Common myeloid progenitor, CD34-positive (primary cell): ENCODE data around the gene PGLYRP2.

Experiments
- CTCF ChIA-PET: fragments of 350-600 bp; sonication (Branson Sonifier 250); formaldehyde crosslinking; loops from one replicate; lab custom pipeline; 2021; ENCODE audit warnings: antibody characterized with exemption; lab: Charles Lee
- POLR2A ChIA-PET: fragments of 350-600 bp; sonication (Branson Sonifier 250); formaldehyde crosslinking; loops from one replicate; lab custom pipeline; 2021; ENCODE audit warnings: antibody characterized with exemption; lab: Charles Lee
- DNase-seq, 3 donors: peaks; one replicate each; pipeline versions ENCODE4 v3.0.0 to v3.0.0-alpha.2; 2013
- H3K27ac ChIP-seq, 2 experiments: 1 replicate in 1 of 2; 2 replicates in 1 of 2; pipeline ENCODE4 v1.7.0; 2013; ENCODE audit warnings: inconsistent platforms in 2 of 2, low read length in 2 of 2, mild to moderate bottlenecking in 2 of 2, low read depth in 1 of 2, moderate library complexity in 1 of 2; ENCODE audit not compliant: severe bottlenecking in 2 of 2, insufficient read depth in 1 of 2, poor library complexity in 1 of 2
- H3K27me3 ChIP-seq, 5 experiments: replicated peaks in 2 of 5; 1 replicate in 3 of 5; 2 replicates in 2 of 5; pipeline versions ENCODE4 v1.6.1 to v1.7.0; 2013; ENCODE audit warnings: low read length in 4 of 5, mild to moderate bottlenecking in 2 of 5, moderate library complexity in 2 of 5, inconsistent platforms in 1 of 5; ENCODE audit not compliant: insufficient read depth in 5 of 5, control insufficient read depth in 4 of 5
- H3K36me3 ChIP-seq, 4 experiments: 1 replicate in 2 of 4; 2 replicates in 2 of 4; pipeline versions ENCODE4 v1.6.1 to v1.7.0; 2013; ENCODE audit warnings: low read length in 3 of 4, control low read depth in 1 of 4, mild to moderate bottlenecking in 1 of 4; ENCODE audit not compliant: control insufficient read depth in 4 of 4, insufficient read depth in 4 of 4
- H3K4me1 ChIP-seq, 4 experiments: 1 replicate in 3 of 4; 2 replicates in 1 of 4; pipeline versions ENCODE4 v1.6.1 to v1.7.1; 2013; ENCODE audit warnings: low read length in 3 of 4, mild to moderate bottlenecking in 3 of 4, control low read depth in 1 of 4, inconsistent platforms in 1 of 4, moderate library complexity in 1 of 4; ENCODE audit not compliant: control insufficient read depth in 4 of 4, insufficient read depth in 4 of 4; ENCODE audit errors: control extremely low read depth in 1 of 4
- H3K4me3 ChIP-seq, 7 experiments: 1 replicate in 4 of 7; 2 replicates in 3 of 7; pipeline versions ENCODE4 v1.5.1 to v1.7.0; 2013; ENCODE audit warnings: mild to moderate bottlenecking in 7 of 7, low read length in 6 of 7, moderate library complexity in 6 of 7, inconsistent platforms in 2 of 7, low read depth in 2 of 7, control low read depth in 1 of 7; ENCODE audit not compliant: insufficient read depth in 4 of 7, control insufficient read depth in 1 of 7; ENCODE audit errors: extremely low read depth in 1 of 7
- H3K9me3 ChIP-seq, 5 experiments: 1 replicate in 4 of 5; 2 replicates in 1 of 5; pipeline versions ENCODE4 v1.6.1 to v1.7.1; 2013; ENCODE audit warnings: low read length in 4 of 5, mild to moderate bottlenecking in 2 of 5, inconsistent platforms in 1 of 5, low read depth in 1 of 5, moderate library complexity in 1 of 5; ENCODE audit not compliant: control insufficient read depth in 4 of 5, insufficient read depth in 2 of 5; ENCODE audit errors: control extremely low read depth in 1 of 5
- WGBS: methylation state at CpG from one replicate; pipeline ENCODE4 v1.1.5; 2013; ENCODE audit not compliant: insufficient coverage; 5-methylcytosine and 5-hydroxymethylcytosine counted together

PGLYRP2 gene

DNA sequence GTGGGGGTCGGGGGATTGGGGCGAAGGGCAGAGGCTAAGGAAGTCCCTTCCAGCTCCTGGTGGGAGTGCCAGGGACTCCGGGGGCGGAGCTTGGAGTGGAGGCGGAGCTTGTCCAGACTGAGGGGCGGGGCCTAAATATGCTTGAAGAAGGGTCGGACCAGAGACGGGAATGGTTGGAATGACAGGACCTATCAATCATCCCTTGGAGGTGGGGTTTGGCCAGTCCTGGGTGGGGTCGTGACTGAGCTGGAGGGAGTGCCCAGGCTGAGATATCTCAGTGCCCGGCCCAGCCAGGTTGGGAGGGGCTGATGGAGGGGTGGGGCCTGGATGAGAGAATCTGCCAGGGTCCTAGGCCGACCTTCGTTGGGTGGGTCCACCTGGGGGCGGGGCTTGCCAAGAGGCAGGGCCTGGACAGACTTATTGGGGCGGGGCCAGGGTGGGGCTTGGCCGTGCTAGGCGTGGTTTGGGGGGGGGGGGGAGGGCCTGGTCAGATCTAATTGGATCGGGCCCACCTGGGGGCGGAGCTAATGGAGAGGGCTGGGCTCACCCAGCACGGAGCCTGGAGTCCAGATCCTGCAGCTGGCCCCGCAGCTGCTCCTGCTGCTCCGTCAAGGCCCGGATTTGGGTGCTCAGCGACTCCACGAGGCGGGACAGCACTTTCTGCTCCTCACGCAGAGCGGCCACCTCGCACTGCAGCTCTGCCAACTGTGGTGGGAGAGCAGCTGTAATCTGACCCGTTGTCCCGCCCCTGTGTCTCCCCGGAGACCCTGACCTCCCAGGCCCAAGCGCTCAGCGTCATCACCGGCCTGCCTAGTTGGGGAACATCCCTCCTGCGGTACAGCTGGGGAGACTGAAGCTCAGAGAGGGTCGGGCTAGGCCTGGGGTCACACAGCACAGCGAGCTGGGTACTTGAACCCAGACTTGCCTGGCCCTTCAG lies 26.9 kb downstream of the PGLYRP2 start:
- ChIA-PET POLR2A (interaction anchor here (1.3 kb wide), 1 partner anchor 11 kb away, joined by 12 read pairs; the partner anchor contains the start of gene RASAL3), CTCF (interaction anchor here (0.6 to 3.2 kb wide), 9 partner anchors 8 to 34 kb away, joined by 3 to 16 read pairs (median 5); partner anchors contain the start of gene AKAP8L)
- DNase-seq: peak in 1 of 3 donors; percentile 32
- no peak overlapping the region for H3K27ac ChIP-seq
- 95% methylated on average over 34 of the region's 37 CpGs for WGBS
- H3K9me3 ChIP-seq: no peaks in the 10 kb centered on the region
- peaks cover 0 to 16% (median 8%) of the 10 kb centered on the region in 4 experiments for H3K4me1 ChIP-seq
- H3K27me3 ChIP-seq: no peaks in the 10 kb centered on the region
- peaks cover 20 to 55% (median 44%) of the 10 kb centered on the region in 4 experiments for H3K36me3 ChIP-seq
- H3K4me3 ChIP-seq: no peak overlapping the region

DNA sequence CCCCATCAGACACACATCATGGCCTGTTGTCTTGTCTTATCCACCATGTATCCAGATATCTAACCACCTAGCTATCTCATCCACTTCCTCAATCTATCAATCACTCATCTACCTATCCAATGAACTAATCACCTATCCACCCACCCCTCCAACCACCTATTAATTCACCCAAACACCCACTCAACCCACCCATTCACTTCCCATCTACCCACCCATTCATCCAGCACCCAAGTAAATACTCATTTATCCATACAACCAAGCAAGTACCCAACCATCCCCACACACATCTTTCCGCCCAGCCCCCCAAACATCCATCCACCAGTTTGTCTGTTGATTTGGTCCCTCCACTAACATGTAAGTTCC lies 28.8 kb downstream of the PGLYRP2 start:
- peak in 1 of 3 donors; percentile 16 for DNase-seq
- WGBS: 100% methylated on average over 1 of the region's 1 CpG
- Histone ChIP-seq H3K27ac (no peak overlapping the region), H3K4me1 (peaks cover 0 to 16% (median 8%) of the 10 kb centered on the region in 4 experiments), H3K27me3 (no peaks in the 10 kb centered on the region), H3K4me3 (no peak overlapping the region), H3K36me3 (peaks cover 15 to 41% (median 36%) of the 10 kb centered on the region in 4 experiments), H3K9me3 (no peaks in the 10 kb centered on the region)
- POLR2A ChIA-PET: interaction anchor here (0.9 to 1.1 kb wide), 3 partner anchors 13 to 17 kb away, joined by 3 to 5 read pairs (median 3); partner anchors contain the start of gene RASAL3
- CTCF ChIA-PET: interaction anchor here (1.3 to 3.2 kb wide), 4 partner anchors 9 to 31 kb away, joined by 3 to 16 read pairs (median 6); partner anchors contain the start of gene AKAP8L

DNA sequence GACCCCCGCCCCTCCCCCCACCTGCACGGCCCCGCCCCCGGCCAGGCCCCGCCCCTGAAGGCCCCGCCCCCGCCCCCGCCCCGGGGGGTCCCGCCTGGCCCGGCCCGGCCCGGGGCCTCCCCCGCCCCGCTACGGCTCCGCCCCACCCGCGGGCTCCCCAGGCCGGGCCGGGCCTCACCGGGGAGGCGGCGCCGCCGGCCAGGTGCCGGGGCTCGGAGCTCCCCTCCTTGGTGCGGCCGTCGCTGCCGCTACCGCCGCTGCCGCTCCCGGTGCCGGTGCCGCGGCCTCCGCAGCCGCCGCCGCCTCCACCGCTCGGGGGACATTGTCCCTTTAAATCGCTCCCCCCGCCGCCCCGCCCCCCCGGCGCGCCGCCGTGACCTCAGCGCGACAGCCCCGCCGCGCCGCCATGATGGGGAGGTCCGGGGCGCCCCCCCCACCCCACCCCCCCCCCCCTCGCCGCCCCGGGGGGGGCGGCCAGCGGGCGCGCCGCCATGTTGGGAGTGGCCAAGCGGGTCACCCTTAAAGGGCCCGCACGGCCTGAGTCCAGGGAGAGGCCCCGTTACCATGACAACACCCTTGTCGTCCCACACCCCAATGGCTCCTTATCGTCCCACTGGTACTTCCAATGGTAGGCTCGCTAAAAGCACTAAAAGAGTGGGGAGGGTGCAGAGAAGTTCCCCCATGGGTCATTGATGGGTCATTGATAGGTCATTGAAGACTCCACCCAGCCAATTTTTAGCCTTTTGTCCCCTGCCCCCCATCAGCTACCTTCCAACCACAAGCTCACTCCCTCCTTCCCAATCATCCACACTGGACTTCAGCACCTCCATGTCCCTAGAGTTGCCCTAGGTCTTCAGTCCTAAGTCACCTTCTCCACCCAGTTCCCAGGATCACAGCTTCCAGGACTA lies 29.4 kb downstream of the PGLYRP2 start, which contains the start of gene WIZ:
WIZ (minus strand) TSS at position 337 of the 908 bp plus-strand sequence. CDS start 1,649 bp downstream, outside the sequence.
- Histone ChIP-seq H3K9me3 (no peaks in the 10 kb centered on the region), H3K36me3 (peaks cover 10 to 35% (median 30%) of the 10 kb centered on the region in 4 experiments), H3K4me3 (peak within 1 kb of the TSS; percentile 27 to 86 (median 73)), H3K27me3 (no peaks in the 10 kb centered on the region), H3K4me1 (peaks cover 0 to 16% (median 8%) of the 10 kb centered on the region in 4 experiments), H3K27ac (no peak within 1 kb of the TSS)
- CTCF ChIA-PET: interaction anchor here (1.3 to 3.2 kb wide), 4 partner anchors 10 to 31 kb away, joined by 3 to 16 read pairs (median 6); partner anchors contain the start of gene AKAP8L
- peak in 2 of 3 donors; percentile 83 to 86 for DNase-seq
- 23% methylated on average over 13 of the region's 77 CpGs for WGBS
- POLR2A ChIA-PET: interaction anchor here (0.9 to 1.4 kb wide), 4 partner anchors 14 to 18 kb away, joined by 3 to 5 read pairs (median 4); partner anchors contain the start of gene RASAL3

DNA sequence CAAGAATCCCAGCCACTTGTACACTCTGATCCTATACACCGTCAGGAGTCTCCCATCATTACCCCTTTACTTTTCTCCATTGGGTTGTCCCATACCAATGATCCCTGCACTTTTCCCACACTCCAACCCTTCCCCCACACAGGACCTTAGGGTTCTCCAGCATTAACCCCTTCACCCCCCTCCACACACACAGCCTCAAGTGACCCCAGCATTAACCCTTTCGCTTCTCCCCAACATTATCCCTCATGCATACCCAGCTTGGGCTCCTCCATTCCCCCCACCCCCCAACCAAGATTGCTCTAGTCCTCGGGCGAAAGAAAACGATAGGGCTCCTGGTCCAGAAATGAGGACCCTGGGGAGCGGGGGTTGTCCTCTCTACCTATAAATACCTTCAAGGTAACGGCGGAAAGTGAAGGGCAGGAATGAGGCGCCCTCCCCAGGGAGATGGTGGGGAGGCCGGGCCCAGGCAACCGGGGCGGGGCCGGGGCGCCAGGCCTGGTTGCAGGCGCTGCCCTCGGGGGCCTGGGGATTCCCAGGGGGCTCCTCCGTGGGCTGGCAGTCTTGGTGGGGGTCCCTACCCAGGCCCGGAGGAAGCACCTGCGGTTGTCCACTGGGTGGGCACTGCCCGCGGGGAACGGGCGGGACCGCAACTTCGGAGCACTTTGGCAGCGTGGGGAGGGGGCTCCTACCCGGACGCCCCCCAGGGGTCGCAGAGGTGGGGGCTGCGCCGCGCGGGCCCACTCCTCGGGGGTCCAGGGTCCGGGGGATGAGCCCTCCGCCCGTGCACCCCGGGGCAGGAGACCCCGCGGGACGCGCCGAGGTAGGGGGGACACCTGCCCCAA lies 30.3 kb downstream of the PGLYRP2 start:
- Histone ChIP-seq H3K4me3 (peak overlapping the region; percentile 27 to 86 (median 73)), H3K4me1 (peaks cover 0 to 16% (median 8%) of the 10 kb centered on the region in 4 experiments), H3K27ac (no peak overlapping the region), H3K9me3 (no peaks in the 10 kb centered on the region), H3K36me3 (peaks cover 6 to 26% (median 22%) of the 10 kb centered on the region in 4 experiments), H3K27me3 (no peaks in the 10 kb centered on the region)
- POLR2A ChIA-PET: interaction anchor here (1.4 kb wide), 1 partner anchor 16 kb away, joined by 5 read pairs; no protein-coding TSS in a partner anchor
- WGBS: 12% methylated on average over 18 of the region's 43 CpGs
- CTCF ChIA-PET: interaction anchor here (0.7 to 1.8 kb wide), 5 partner anchors 9 to 107 kb away, joined by 3 to 5 read pairs (median 3); partner anchors contain the start of genes AKAP8L and PGLYRP2
- DNase-seq: peak in 1 of 3 donors; percentile 46

DNA sequence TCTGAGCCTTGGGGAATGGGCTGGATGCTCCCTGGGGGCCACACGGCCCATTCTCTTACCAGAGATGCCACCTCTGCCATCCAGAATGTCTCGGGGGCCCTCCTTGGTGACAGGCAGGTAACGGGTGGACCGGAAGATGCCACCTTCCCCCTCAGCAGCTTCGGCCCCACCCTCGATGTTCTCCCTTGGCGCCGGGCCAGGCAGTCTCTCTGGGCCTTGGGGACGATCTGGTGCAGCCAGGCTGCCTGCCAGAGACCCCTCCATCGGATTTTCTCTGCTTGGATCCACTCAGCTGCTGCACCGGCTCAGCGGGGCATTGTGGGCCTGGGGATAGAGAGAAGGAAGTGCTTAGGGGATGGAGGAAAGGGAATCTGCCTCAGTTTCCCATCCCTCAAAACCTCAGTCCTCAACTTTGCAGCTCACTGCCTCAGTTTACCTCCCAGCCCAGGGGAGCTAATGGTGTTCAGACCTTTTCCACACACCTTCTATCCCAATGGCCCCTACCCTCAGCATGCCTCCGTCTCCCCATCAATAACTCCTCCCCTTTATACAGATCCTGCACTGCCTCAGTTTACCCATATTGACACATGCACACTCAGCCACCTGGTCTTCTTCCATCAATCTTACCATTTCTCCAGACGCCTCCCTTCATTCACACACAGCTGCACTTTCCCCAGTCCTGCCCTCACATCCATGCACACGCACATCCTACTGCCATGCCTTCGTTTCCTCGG lies 31.1 kb downstream of the PGLYRP2 start:
- peaks cover 4 to 18% (median 14%) of the 10 kb centered on the region in 4 experiments for H3K36me3 ChIP-seq
- H3K27me3 ChIP-seq: no peaks in the 10 kb centered on the region
- no peak overlapping the region for H3K27ac ChIP-seq
- DNase-seq: no peak
- 93% methylated on average over 9 of the region's 17 CpGs for WGBS
- H3K4me3 ChIP-seq: peak overlapping the region in 2 of 7 experiments; percentile 78 to 86
- H3K4me1 ChIP-seq: peaks cover 0 to 16% (median 8%) of the 10 kb centered on the region in 4 experiments
- CTCF ChIA-PET: interaction anchor here (0.7 to 1.8 kb wide), 6 partner anchors 9 to 107 kb away, joined by 3 to 5 read pairs (median 3); partner anchors contain the start of genes AKAP8L and PGLYRP2
- no peaks in the 10 kb centered on the region for H3K9me3 ChIP-seq
- POLR2A ChIA-PET: interaction anchor here (1.4 kb wide), 1 partner anchor 15 kb away, joined by 5 read pairs; no protein-coding TSS in a partner anchor
